HEK293T (cell line): ENCODE results near the gene CD82.

Experiments
- BHLHE40 ChIP-seq: fragments of 450-650 bp; IDR thresholded peaks from 2 replicates; pipeline ENCODE4 v1.6.1; 2016; ENCODE audit warnings: mild to moderate bottlenecking, moderate library complexity, borderline replicate concordance
- CTBP1 ChIP-seq: fragments of 450-650 bp; IDR thresholded peaks from 2 replicates; pipeline ENCODE4 v1.6.1; 2016; ENCODE audit warnings: borderline replicate concordance
- FOXK2 ChIP-seq: fragments of 450-650 bp; IDR thresholded peaks from 2 replicates; pipeline ENCODE4 v1.6.1; 2016; ENCODE audit warnings: mild to moderate bottlenecking
- FOXM1 ChIP-seq: fragments of 450-650 bp; IDR thresholded peaks from 2 replicates; pipeline ENCODE4 v1.6.1; 2017; ENCODE audit warnings: mild to moderate bottlenecking, borderline replicate concordance
- L3MBTL2 ChIP-seq: fragments of 450-650 bp; conservative IDR thresholded peaks from 2 replicates; pipeline ENCODE4 v1.6.1; 2016; ENCODE audit warnings: mild to moderate bottlenecking
- SP1 ChIP-seq: fragments of 450-650 bp; IDR thresholded peaks from 2 replicates; pipeline ENCODE4 v1.6.1; 2017
- TF ChIP-seq, protein P1 (sequence below): fragments of 450-650 bp; IDR thresholded peaks from 2 replicates; pipeline ENCODE4 v1.6.1; 2016

GRCh38 chr11:44634401-44635281 is 69.2 kb downstream of the CD82 start:
- no peak for TF ChIP-seq FOXM1
- TF ChIP-seq BHLHE40: no peak
- TF ChIP-seq SP1: no peak
- TF ChIP-seq FOXK2: no peak
- TF ChIP-seq, protein P1, sequence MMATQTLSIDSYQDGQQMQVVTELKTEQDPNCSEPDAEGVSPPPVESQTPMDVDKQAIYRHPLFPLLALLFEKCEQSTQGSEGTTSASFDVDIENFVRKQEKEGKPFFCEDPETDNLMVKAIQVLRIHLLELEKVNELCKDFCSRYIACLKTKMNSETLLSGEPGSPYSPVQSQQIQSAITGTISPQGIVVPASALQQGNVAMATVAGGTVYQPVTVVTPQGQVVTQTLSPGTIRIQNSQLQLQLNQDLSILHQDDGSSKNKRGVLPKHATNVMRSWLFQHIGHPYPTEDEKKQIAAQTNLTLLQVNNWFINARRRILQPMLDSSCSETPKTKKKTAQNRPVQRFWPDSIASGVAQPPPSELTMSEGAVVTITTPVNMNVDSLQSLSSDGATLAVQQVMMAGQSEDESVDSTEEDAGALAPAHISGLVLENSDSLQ: no peak
- no peak for TF ChIP-seq L3MBTL2
- no peak for TF ChIP-seq CTBP1
